ENCODE measurements around the gene LARP4B. TPM values are rescaled to one million over a fixed set of nuclear protein-coding genes. Genes with fewer than 3 reads are reported as not detected.

Gene LARP4B
- total and polyA plus RNA-seq, 2 experiments from 2014 or later, result 18.3 to 52.3 TPM

GRCh38 chr10:844552-844951, 87.0 kb downstream of the LARP4B start (continued):
- no peak for TF ChIP-seq NANOG (IDR thresholded peaks at IDR 0.05; ENCODE audit: borderline replicate concordance)
- TF ChIP-seq CREB1 (CRISPR knock-in tag; IDR thresholded peaks at IDR 0.05; ENCODE audit: low read depth), result no peak
- TF ChIP-seq REST (IDR thresholded peaks at IDR 0.05; ENCODE audit: unreplicated experiment), result no peak
- TF ChIP-seq STAT1 (IDR thresholded peaks at IDR 0.05; ENCODE audit: unreplicated experiment), result no peak
- no peak for TF ChIP-seq JUNB (IDR thresholded peaks at IDR 0.05; ENCODE audit: unreplicated experiment)
- no peak for TF ChIP-seq ETS1 (IDR thresholded peaks at IDR 0.05)

GRCh38 chr10:843703-844102, 87.8 kb downstream of the LARP4B start:
- Mint-ChIP-seq H3K4me1 (peaks cover 10% of the 10 kb centered on the region; the same call in 2 of the 3 replicates), H3K4me3 (no peak overlapping the region), H3K27ac (no peak overlapping the region), H3K9me3 (no peaks in the 10 kb centered on the region), H3K36me3 (ENCODE audit: low read depth) (peaks cover 40% of the 10 kb centered on the region), H3K27me3 (ENCODE audit: insufficient read depth, low read depth, poor library complexity) (peaks cover 11% of the 10 kb centered on the region)
- TF ChIP-seq STAT1 (IDR thresholded peaks at IDR 0.05; ENCODE audit: unreplicated experiment), result no peak
- no peak for TF ChIP-seq ZNF331 (CRISPR knock-in tag; IDR thresholded peaks at IDR 0.05; ENCODE audit: low read depth)
- TF ChIP-seq CTCF (conservative IDR thresholded peaks at IDR 0.05; ENCODE audit: low read depth in 2 of 2), result no peak
- no peak for TF ChIP-seq NANOG (IDR thresholded peaks at IDR 0.05; ENCODE audit: borderline replicate concordance)
- no peak for TF ChIP-seq ETS1 (IDR thresholded peaks at IDR 0.05)
- no peak for TF ChIP-seq EZH2 (IDR thresholded peaks at IDR 0.05; ENCODE audit: low read depth, unreplicated experiment)
- H3K4me2 ChIP-seq, result no peak overlapping the region
- H3K4me3 ChIP-seq, result no peak overlapping the region
- H3F3A ChIP-seq (replicated peaks; ENCODE audit: low read depth), result no peaks in the 10 kb centered on the region
- H4K20me1 ChIP-seq (replicated peaks; ENCODE audit: insufficient read depth), result peaks cover 27% of the 10 kb centered on the region
- DNase-seq (ENCODE audit: low spot score), result no peak
- H2AFZ ChIP-seq, result no peak overlapping the region
- peaks cover 19% of the 10 kb centered on the region for H3K36me3 ChIP-seq (ENCODE audit: insufficient read depth)
- no peaks in the 10 kb centered on the region for H3K4me1 ChIP-seq (ENCODE audit: insufficient read depth)
- H3K79me2 ChIP-seq (replicated peaks; ENCODE audit: insufficient read depth), result peaks cover 79% of the 10 kb centered on the region
- no peaks in the 10 kb centered on the region for H3K27me3 ChIP-seq (ENCODE audit: insufficient read depth)
- no peak overlapping the region for H3K27ac ChIP-seq (ENCODE audit: low read depth)
- ATAC-seq, result no peak
- no peaks in the 10 kb centered on the region for H3K9me2 ChIP-seq (ENCODE audit: insufficient read depth)
